ENCODE results near the gene TNIP1.

The TNIP1 gene

GRCh38 chr5:151024440-151025249, 56.2 kb downstream of the TNIP1 start:
- in situ Hi-C loops (cut with MboI; ENCODE audit: low sequenced_read_pairs), result no loop called here

GRCh38 chr5:151023651-151024050, 57.2 kb downstream of the TNIP1 start:
- in situ Hi-C loops (cut with MboI; ENCODE audit: low sequenced_read_pairs), result no loop called here

- in situ Hi-C loops (cut with MboI; ENCODE audit: low sequenced_read_pairs), result no loop called here
These were observed 57.7 kb downstream of the TNIP1 start for GRCh38 chr5:151023047-151023615.

- in situ Hi-C loops (cut with MboI; ENCODE audit: low sequenced_read_pairs), result no loop called here
These were observed 58.3 kb downstream of the TNIP1 start for GRCh38 chr5:151022511-151023018.

- in situ Hi-C loops (cut with MboI; ENCODE audit: low sequenced_read_pairs), result no loop called here
These were observed 59.1 kb downstream of the TNIP1 start for GRCh38 chr5:151021746-151022145.

DNA sequence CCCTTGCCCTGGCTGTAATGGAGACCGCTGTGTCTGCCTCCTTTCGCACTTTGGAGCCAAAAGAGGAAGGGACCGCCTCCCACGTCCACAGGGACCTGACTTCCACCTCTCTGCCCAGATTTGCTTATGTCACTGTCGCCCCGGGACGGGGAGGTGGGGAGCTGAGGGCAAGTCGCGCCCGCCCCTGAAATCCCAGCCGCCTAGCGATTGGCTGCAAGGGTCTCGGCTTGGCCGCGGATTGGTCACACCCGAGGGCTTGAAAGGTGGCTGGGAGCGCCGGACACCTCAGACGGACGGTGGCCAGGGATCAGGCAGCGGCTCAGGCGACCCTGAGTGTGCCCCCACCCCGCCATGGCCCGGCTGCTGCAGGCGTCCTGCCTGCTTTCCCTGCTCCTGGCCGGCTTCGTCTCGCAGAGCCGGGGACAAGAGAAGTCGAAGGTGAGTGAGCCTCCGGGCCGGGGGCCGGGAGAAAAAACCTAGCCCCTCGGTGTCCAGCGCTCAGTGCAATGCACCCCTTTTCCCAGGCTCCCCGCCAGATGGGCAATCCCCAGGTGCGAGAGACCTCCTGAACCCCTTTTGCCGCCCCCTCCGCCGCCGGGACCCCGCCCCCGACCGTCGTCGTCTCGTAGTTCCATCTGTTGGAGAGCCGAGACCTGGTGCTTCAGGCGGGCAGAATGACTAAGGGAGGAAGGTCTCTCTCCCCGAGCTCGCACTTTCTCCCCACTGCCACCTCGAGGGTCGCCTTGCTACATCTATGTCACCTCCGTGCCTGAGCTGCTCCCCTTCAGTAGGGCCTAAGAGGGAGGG, 60.3 kb downstream of the TNIP1 start, which contains the start of gene GPX3:
GPX3 (plus strand) TSS at position 288 of the 807 bp plus-strand sequence; CDS start at position 352, 64 bp downstream.
- in situ Hi-C loops (cut with MboI; ENCODE audit: low sequenced_read_pairs), result no loop called here

DNA sequence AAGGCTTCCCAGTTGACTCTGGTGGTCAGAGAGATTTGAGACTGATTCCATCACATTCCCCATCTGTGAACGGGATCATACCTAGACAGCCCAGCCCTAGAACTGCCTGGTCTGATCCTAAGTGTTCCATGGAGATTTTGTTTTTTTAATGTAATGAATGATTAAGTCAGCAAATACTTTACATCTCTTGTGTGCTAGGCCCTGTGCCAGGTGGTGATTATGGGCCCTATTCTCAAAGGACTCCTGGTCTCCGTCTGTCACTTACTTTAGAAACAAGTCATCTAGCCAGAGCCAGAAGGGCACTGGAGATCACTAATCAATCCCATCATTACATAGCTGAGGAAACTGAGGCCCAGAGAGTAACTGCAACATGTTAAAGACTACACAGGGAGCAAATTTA, 61.5 kb downstream of the TNIP1 start:
- in situ Hi-C loops (cut with MboI; ENCODE audit: low sequenced_read_pairs), result no loop called here

DNA sequence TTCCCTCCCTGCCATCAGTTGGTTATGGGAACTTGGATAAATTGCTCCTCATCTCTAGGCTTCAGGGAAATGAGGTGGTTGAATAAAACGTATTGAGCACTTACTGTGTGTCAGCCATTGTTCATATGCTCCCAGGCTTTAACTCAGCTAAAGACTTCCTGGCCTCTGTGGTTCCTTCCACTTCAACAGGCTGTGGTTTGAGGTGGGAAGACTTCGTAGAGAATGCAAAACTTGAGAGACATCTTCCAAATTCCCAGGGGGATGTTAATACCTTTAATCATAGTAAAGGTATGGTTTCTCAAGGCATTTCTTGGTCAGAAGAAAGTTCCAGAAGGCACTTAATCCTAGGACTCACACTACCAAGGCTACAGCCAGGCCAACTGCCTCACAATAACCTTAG, 62.0 kb downstream of the TNIP1 start:
- in situ Hi-C loops (cut with MboI; ENCODE audit: low sequenced_read_pairs), result no loop called here

GRCh38 chr5:151017897-151018296, 62.9 kb downstream of the TNIP1 start:
- in situ Hi-C loops (cut with MboI; ENCODE audit: low sequenced_read_pairs), result no loop called here

DNA sequence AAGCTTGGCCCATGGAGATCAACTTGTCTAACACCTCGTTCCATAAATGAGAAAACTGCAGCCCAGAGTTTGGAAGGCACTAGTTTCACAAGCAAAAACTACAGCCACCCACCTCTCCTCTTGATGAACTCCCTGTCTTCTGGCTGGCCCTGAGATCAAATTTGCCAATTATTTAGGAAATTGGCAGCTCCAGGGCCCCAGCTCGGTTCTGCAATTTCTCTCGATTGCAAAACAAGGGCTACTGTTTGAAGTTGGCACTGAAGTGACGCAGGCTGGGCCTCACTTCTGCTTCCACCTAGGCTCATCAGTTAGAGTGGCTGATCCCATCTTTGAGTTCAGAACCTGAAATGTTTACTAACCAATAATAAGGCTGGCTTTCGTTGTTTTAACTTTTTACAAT, 64.1 kb downstream of the TNIP1 start:
- in situ Hi-C loops (cut with MboI; ENCODE audit: low sequenced_read_pairs), result no loop called here

DNA sequence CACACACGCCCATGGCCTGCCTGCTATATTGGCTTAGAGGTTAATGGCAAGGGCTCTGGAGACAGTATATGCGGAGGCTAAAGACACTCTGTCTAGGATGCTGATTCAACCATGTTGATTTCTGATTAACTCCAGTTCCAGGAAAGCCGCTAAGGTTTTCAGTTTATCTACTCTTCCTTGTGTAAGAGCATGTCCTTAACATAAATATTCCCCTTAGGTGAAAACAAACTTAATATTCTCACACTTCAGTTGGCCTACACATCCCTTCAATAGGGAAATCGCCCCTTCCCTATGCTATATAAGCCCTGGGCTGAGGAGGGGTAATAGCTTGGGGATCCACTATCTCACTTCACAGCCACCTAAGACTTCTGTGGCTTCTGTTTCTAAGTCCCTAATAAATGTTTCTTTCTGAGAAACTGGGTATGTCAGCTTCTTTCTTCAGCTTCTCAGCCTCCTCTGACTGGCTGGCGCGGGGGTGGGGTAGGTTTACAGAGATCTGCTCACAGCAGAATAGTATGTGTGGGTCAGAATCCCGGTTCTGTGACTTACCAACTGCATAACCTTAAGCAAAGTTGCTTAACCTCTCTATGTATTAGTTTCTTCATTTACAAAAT, 64.8 kb downstream of the TNIP1 start:
- in situ Hi-C loops (cut with MboI; ENCODE audit: low sequenced_read_pairs), result no loop called here

- in situ Hi-C loops (cut with MboI; ENCODE audit: low sequenced_read_pairs), result no loop called here
These were observed 66.0 kb downstream of the TNIP1 start for GRCh38 chr5:151014680-151015343.

- in situ Hi-C loops (cut with MboI; ENCODE audit: low sequenced_read_pairs), result no loop called here
These were observed 68.0 kb downstream of the TNIP1 start for GRCh38 chr5:151012862-151013261.

DNA sequence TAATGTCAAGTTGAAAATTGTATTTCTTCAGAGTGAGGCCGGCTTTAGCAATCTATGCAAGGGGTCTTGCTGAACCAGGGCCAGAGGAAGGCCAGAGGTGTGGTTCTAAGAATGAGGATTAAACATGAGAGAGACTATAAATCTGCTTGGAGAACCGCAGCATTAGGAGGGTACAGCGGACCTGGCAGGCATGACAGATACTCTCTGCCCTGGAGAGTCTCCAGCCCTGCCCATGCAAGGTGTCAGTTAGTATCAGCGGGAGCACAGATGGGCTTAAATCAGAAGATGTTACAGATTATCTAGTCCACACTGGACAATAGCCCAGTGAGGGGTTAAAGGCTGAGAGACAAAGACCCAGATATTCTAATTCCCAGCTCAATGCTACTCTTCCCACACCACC, 71.9 kb downstream of the TNIP1 start:
- in situ Hi-C loops (cut with MboI; ENCODE audit: low sequenced_read_pairs), result no loop called here

DNA sequence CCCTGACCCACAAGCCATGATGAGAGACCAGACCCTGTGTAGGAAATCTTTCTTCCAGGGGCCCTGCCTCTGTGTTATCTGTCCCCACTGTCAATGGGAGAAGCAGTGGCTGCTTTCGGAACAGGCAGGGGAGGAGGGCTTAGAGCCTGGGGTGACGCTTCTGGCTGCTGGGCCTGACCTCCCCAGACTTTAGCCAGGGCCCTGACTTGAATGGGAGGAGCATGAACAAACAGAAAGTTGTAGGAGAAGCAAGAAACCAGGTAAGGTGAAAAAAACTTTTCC, 72.7 kb downstream of the TNIP1 start:
- in situ Hi-C loops (cut with MboI; ENCODE audit: low sequenced_read_pairs), result no loop called here

DNA sequence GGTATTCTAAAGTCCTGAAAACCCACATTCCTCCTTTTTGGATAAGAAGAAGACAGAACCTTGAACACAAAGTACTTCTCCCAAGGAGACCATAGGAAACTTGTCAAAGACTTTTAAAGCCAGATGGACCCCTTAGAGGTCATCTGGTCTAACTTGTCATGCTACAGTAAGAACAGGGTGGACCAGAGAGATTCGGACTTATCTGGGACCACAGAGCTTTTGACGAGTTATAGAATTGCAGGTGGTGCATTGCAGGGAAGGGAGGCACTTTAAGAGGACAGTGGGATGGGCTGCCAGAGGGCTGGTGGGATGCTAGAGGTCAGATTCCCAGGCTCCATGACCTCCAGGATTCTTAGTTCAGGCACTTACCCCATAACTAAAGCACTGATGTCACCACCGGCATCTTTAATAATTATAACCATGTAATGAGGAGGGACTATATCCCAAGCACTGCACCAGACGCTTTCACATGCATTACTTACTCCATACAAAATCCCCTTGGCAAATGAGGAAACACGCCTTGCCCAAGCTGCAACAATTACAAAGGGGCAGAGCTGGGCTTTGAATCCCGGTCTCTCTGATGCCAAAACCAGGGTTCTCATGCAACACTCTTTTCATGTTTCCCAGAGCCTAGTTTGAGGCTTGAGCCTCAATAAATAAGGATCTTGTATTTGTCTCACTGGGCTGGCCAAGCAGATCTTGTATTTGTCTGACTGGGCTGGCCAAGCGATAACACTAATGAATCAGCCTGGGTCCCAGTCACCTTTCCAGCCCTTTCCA, 73.2 kb downstream of the TNIP1 start:
- in situ Hi-C loops (cut with MboI; ENCODE audit: low sequenced_read_pairs), result no loop called here

- in situ Hi-C loops (cut with MboI; ENCODE audit: low sequenced_read_pairs), result no loop called here
These were observed 74.0 kb downstream of the TNIP1 start for GRCh38 chr5:151006704-151007334.

DNA sequence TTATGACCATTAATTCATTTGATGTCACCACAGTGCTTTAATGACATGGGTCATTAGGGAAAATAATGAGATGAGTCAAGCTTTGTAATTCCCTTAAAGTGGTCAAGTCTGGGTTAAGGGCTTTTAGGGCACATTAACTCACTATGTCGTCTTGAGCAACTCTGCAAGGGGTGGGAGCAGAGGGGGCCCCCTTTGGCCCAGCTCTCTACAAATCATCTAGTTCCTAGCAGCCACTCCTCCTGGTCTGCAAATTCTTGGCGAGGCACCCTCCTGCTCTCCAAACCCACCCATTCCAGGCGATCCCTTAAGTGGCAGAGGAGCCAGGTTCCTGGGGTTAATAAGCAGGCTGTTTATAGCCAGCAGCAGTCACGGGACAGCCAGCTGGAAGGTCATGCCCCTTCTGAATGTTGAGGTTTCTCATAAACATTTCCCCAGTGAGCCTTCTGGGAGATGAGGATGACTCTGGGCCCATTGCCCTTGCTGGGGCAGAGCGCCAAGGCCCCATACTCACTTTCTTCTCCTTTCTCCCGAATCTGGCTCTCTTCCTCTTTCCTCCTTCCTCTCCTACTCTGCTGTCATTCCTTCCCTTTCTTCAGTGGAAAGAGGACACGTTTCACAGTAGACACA, 74.8 kb downstream of the TNIP1 start:
- in situ Hi-C loops (cut with MboI; ENCODE audit: low sequenced_read_pairs), result no loop called here

All from HL-60/S4 (cell line).